Spleen (tissue), 7 donors: Measurements from ENCODE around the gene SECTM1.
"Not testable (repeated sequence)": the region's sequence is repeated elsewhere in the genome, so short reads cannot be mapped to it uniquely, and the experiment has no call there.

Experiments
- POLR2A ChIP-seq, 3 donors: fragments of 450-650 bp; IDR thresholded peaks; one replicate each; pipeline ENCODE4 v1.5.1; 2017; ENCODE audit warnings: antibody characterized with exemption in 3 of 3, mild to moderate bottlenecking in 1 of 3
- POLR2AphosphoS5 ChIP-seq, 3 donors: sonication (generic); formaldehyde crosslinking; IDR thresholded peaks; one replicate each; pipeline ENCODE4 v1.5.1; 2017; ENCODE audit warnings: antibody characterized with exemption in 3 of 3
- TF ChIP-seq, protein P1 (sequence below), 11 experiments: fragments of 200-600 bp in 7 of 11; fragments of 450-650 bp in 4 of 11; sonication (generic) in 4 of 11; IDR thresholded peaks in 8 of 11; conservative IDR thresholded peaks in 3 of 11; 1 replicate in 7 of 11; 2 replicates in 4 of 11; pipeline versions ENCODE4 v1.4.0 to v1.8.0; 2016 to 2021; ENCODE audit warnings: antibody characterized with exemption in 11 of 11, inconsistent platforms in 4 of 11, mild to moderate bottlenecking in 1 of 11
- donor health status: DM: no; HTN: no; CAD: no; lungs with moderate emphysema.
- donor health status: DM: no; HTN: no; CAD: no.
- donor health status: DM: no; HTN: no; CAD: no.

DNA sequence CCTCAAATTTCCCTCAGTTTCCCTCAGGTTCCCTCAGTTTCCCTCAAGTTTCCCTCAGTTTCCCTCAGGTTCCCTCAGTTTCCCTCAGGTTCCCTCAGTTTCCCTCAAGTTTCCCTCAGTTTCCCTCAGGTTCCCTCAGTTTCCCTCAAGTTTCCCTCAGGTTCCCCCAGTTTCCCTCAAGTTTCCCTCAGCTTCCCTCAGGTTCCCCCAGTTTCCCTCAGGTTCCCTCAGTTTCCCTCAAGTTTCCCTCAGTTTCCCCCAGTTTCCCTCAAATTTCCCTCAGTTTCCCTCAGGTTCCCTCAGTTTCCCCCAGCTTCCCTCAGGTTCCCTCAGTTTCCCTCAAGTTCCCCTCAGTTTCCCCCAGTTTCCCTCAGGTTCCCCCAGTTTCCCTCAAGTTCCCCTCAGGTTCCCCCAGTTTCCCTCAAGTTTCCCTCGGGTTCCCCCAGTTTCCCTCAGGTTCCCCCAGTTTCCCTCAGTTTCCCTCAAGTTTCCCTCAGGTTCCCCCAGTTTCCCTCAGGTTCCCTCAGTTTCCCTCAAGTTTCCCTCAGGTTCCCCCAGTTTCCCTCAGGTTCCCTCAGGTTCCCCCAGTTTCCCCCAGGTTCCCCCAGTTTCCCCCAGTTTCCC, 26.0 kb upstream of the SECTM1 start:
- TF ChIP-seq, protein P1, sequence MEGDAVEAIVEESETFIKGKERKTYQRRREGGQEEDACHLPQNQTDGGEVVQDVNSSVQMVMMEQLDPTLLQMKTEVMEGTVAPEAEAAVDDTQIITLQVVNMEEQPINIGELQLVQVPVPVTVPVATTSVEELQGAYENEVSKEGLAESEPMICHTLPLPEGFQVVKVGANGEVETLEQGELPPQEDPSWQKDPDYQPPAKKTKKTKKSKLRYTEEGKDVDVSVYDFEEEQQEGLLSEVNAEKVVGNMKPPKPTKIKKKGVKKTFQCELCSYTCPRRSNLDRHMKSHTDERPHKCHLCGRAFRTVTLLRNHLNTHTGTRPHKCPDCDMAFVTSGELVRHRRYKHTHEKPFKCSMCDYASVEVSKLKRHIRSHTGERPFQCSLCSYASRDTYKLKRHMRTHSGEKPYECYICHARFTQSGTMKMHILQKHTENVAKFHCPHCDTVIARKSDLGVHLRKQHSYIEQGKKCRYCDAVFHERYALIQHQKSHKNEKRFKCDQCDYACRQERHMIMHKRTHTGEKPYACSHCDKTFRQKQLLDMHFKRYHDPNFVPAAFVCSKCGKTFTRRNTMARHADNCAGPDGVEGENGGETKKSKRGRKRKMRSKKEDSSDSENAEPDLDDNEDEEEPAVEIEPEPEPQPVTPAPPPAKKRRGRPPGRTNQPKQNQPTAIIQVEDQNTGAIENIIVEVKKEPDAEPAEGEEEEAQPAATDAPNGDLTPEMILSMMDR (IDR thresholded peaks at IDR 0.05 in 8 of 11, conservative IDR thresholded peaks at IDR 0.05 in 3 of 11): not testable (repeated sequence)
- TF ChIP-seq POLR2A, POLR2AphosphoS5 (IDR thresholded peaks at IDR 0.05): not testable (repeated sequence)
